GM19372 (cell line): ENCODE measurements around the gene HS3ST3A1.
"Not testable (repeated sequence)": the region's sequence is repeated elsewhere in the genome, so short reads cannot be mapped to it uniquely, and the experiment has no call there.

Experiments
- ATAC-seq: cut with Tn5 transposase; IDR thresholded peaks from one replicate; pipeline ENCODE4 v1.9.1; 2021; ENCODE audit warnings: mild to moderate bottlenecking, low read depth, moderate library complexity; ENCODE audit not compliant: unreplicated experiment

Gene HS3ST3A1

GRCh38 chr17:13498184-13498583 is 103.5 kb downstream of the HS3ST3A1 start:
- ATAC-seq = no peak

- not testable (repeated sequence) for ATAC-seq
These were observed 105.1 kb downstream of the HS3ST3A1 start for GRCh38 chr17:13496553-13497056.

- ATAC-seq = no peak
These were observed 106.3 kb downstream of the HS3ST3A1 start for GRCh38 chr17:13495423-13495822.

- ATAC-seq = no peak
These were observed 109.0 kb downstream of the HS3ST3A1 start for GRCh38 chr17:13492737-13493122.

- no peak for ATAC-seq
These were observed 109.6 kb downstream of the HS3ST3A1 start for GRCh38 chr17:13491916-13492736.

- ATAC-seq = no peak
These were observed 110.2 kb downstream of the HS3ST3A1 start for GRCh38 chr17:13491491-13491890.

GRCh38 chr17:13490906-13491482 is 110.7 kb downstream of the HS3ST3A1 start:
- no peak for ATAC-seq

GRCh38 chr17:13490427-13490826 is 111.3 kb downstream of the HS3ST3A1 start:
- no peak for ATAC-seq

GRCh38 chr17:13485327-13485726 is 116.4 kb downstream of the HS3ST3A1 start:
- ATAC-seq = no peak

- ATAC-seq = no peak
These were observed 117.7 kb downstream of the HS3ST3A1 start for GRCh38 chr17:13484020-13484419.

- ATAC-seq = no peak
These were observed 120.9 kb downstream of the HS3ST3A1 start for GRCh38 chr17:13480877-13481276.

GRCh38 chr17:13478326-13478830 is 123.4 kb downstream of the HS3ST3A1 start:
- no peak for ATAC-seq

GRCh38 chr17:13477180-13477611 is 124.5 kb downstream of the HS3ST3A1 start:
- no peak for ATAC-seq

- ATAC-seq = no peak
These were observed 125.0 kb downstream of the HS3ST3A1 start for GRCh38 chr17:13476720-13477119.

GRCh38 chr17:13475574-13476223 is 126.0 kb downstream of the HS3ST3A1 start:
- ATAC-seq = no peak

- ATAC-seq = no peak
These were observed 127.5 kb downstream of the HS3ST3A1 start for GRCh38 chr17:13474073-13474800.

GRCh38 chr17:13465678-13466077 is 136.1 kb downstream of the HS3ST3A1 start:
- no peak for ATAC-seq

GRCh38 chr17:13462673-13463124 is 139.0 kb downstream of the HS3ST3A1 start:
- no peak for ATAC-seq

- no peak for ATAC-seq
These were observed 139.6 kb downstream of the HS3ST3A1 start for GRCh38 chr17:13462146-13462545.

- no peak for ATAC-seq
These were observed 141.3 kb downstream of the HS3ST3A1 start for GRCh38 chr17:13460261-13461000.
